ENCODE measurements around the gene IL17RE. TPM values are rescaled to one million over a fixed set of nuclear protein-coding genes. Genes with fewer than 3 reads are reported as not detected.
A peak's percentile ranks its signal among the peaks of the same experiment; 100 is the strongest.

Gene IL17RE
- total and polyA plus RNA-seq, 10 donors: 0.57 to 5.1 (median 1.5) TPM

- Histone ChIP-seq H3K4me3 (no peak overlapping the region), H3K4me1 (no peaks in the 10 kb centered on the region), H3K36me3 (no peaks in the 10 kb centered on the region), H3K9me3 (no peaks in the 10 kb centered on the region), H3K27me3 (replicated peaks in 1 of 7) (no peaks in the 10 kb centered on the region), H3K27ac (no peak overlapping the region)
- intact Hi-C loops (cut with DNase I; ENCODE audit: low total_unique reads): no loop called here
- 29 to 95% (median 92%) methylated on average over 1 to 12 of the region's 12 CpGs for WGBS, 5 donors
- no peak for TF ChIP-seq POLR2A (IDR thresholded peaks at IDR 0.05)
- TF ChIP-seq CTCF (IDR thresholded peaks at IDR 0.05 in 8 of 11, conservative IDR thresholded peaks at IDR 0.05 in 3 of 11): no peak
- no peak for TF ChIP-seq POLR2AphosphoS5 (IDR thresholded peaks at IDR 0.05)
- peak; percentile 71 for DNase-seq
These were observed 25.7 kb upstream of the IL17RE start for GRCh38 chr3:9876991-9877390.

- Histone ChIP-seq H3K27ac (no peak overlapping the region), H3K4me3 (no peak overlapping the region), H3K9me3 (no peaks in the 10 kb centered on the region), H3K36me3 (no peaks in the 10 kb centered on the region), H3K27me3 (replicated peaks in 1 of 7) (no peaks in the 10 kb centered on the region), H3K4me1 (no peaks in the 10 kb centered on the region)
- intact Hi-C loops (cut with DNase I; ENCODE audit: low total_unique reads): no loop called here
- DNase-seq: no peak
- TF ChIP-seq POLR2AphosphoS5 (IDR thresholded peaks at IDR 0.05): no peak
- TF ChIP-seq POLR2A (IDR thresholded peaks at IDR 0.05): no peak
- no peak for TF ChIP-seq CTCF (IDR thresholded peaks at IDR 0.05 in 8 of 11, conservative IDR thresholded peaks at IDR 0.05 in 3 of 11)
- 76 to 89% (median 82%) methylated on average over 5 of the region's 5 CpGs for WGBS, 5 donors
These were observed 23.9 kb upstream of the IL17RE start for GRCh38 chr3:9878700-9879099.

GRCh38 chr3:9879830-9880549 lies 22.7 kb upstream of the IL17RE start, which contains the start of gene CIDEC:
Gene CIDEC (minus strand): TSS chr3:9880253. CDS start chr3:9878486, 1,767 bp downstream.
- H3K9me3 ChIP-seq: no peaks in the 10 kb centered on the region
- DNase-seq: peak; percentile 13
- TF ChIP-seq POLR2AphosphoS5 (IDR thresholded peaks at IDR 0.05) (no peak), CTCF (IDR thresholded peaks at IDR 0.05 in 8 of 11, conservative IDR thresholded peaks at IDR 0.05 in 3 of 11) (no peak), POLR2A (IDR thresholded peaks at IDR 0.05) (no peak)
- no peaks in the 10 kb centered on the region for H3K36me3 ChIP-seq
- H3K27ac ChIP-seq: no peak within 1 kb of the TSS
- no peak within 1 kb of the TSS for H3K4me3 ChIP-seq
- no peaks in the 10 kb centered on the region for H3K27me3 ChIP-seq (replicated peaks in 1 of 7)
- no peaks in the 10 kb centered on the region for H3K4me1 ChIP-seq
- intact Hi-C loops (cut with DNase I; ENCODE audit: low total_unique reads): no loop called here
- WGBS, 5 donors: 84 to 91% (median 87%) methylated on average over 7 of the region's 7 CpGs

GRCh38 chr3:9881441-9881840 lies 21.2 kb upstream of the IL17RE start:
- H3K36me3 ChIP-seq: no peaks in the 10 kb centered on the region
- WGBS, 5 donors: 86 to 97% (median 93%) methylated on average over 1 of the region's 1 CpG
- H3K27me3 ChIP-seq (replicated peaks in 1 of 7): no peaks in the 10 kb centered on the region
- TF ChIP-seq POLR2A (IDR thresholded peaks at IDR 0.05): no peak
- no peak for TF ChIP-seq CTCF (IDR thresholded peaks at IDR 0.05 in 8 of 11, conservative IDR thresholded peaks at IDR 0.05 in 3 of 11)
- no peak for TF ChIP-seq POLR2AphosphoS5 (IDR thresholded peaks at IDR 0.05)
- intact Hi-C loops (cut with DNase I; ENCODE audit: low total_unique reads): no loop called here
- no peak overlapping the region for H3K4me3 ChIP-seq
- no peaks in the 10 kb centered on the region for H3K4me1 ChIP-seq
- DNase-seq: no peak
- H3K9me3 ChIP-seq: no peaks in the 10 kb centered on the region
- H3K27ac ChIP-seq: no peak overlapping the region
